ENCODE results near the gene SLA2. TPM values are rescaled to one million over a fixed set of nuclear protein-coding genes. Genes with fewer than 3 reads are reported as not detected.

The SLA2 gene
- total RNA-seq, 5 donors from 2014 or later (not counting 1 experiment from before 2014, with no cell fraction given), result 26.2 to 46.0 (median 28.8) TPM

DNA sequence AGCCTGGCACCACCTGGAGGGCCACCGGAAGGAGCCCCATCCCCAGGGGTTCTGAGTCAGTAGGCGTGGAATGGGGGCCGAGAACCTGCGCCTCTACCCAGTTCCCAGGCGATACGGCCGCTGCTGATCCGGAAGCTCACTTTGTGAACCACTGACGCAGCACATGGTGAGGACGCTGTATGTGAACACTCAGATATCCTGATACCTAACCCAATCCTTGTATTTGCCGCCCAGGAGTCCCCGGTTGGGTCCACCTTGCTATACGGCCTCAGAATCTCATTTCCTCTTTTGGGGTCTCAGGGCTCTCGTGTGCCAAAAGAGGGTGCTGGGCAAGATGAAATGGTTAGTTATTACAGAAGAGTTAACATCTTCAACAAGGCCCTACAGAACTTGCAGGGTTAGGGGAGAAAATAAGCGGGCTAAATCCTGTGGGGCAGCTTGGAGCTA is 41.0 kb downstream of the SLA2 start:
- ChIA-PET CTCF (interaction anchor here (0.6 to 3.3 kb wide), 15 partner anchors 10 to 571 kb away, joined by 3 to 38 read pairs (median 6); partner anchors contain the start of genes NDRG3 (in 1 of the 2), SLA2 (in 1 of the 2) and TGIF2 (in 1 of the 2)), POLR2A (interaction anchor here (0.6 to 1.4 kb wide), 6 partner anchors 9 to 320 kb away, joined by 3 to 20 read pairs (median 4); partner anchors contain the start of genes SLA2 (in 1 of the 2) and TGIF2 (in 1 of the 2))
- peak overlapping the region; percentile 40 to 98 for H3K4me3 ChIP-seq (ENCODE audit: control insufficient read depth in 1 of 2, extremely low read depth in 1 of 2, low read length in 1 of 2)
- Mint-ChIP-seq H3K4me3 (peak overlapping the region; percentile 97), H3K27me3 (peaks cover 0 to 1% of the 10 kb centered on the region in 2 donors), H3K27ac (peak overlapping the region; percentile 96), H3K9me3 (no peaks in the 10 kb centered on the region), H3K4me1 (peaks cover 31 to 41% (median 36%) of the 10 kb centered on the region in 3 donors), H3K36me3 (peaks cover 9% of the 10 kb centered on the region)
- H3K36me3 ChIP-seq (ENCODE audit: control insufficient read depth in 2 of 2, extremely low read depth in 1 of 2, insufficient read depth in 1 of 2, low read length in 1 of 2), result peaks cover 4 to 20% of the 10 kb centered on the region in 2 donors
- WGBS (ENCODE audit: insufficient coverage), result 32% methylated on average over 10 of the region's 15 CpGs
- peak overlapping the region; percentile 96 for H3K27ac ChIP-seq (ENCODE audit: low read length)
- no peaks in the 10 kb centered on the region for H3K9me3 ChIP-seq
- no peaks in the 10 kb centered on the region for H3K27me3 ChIP-seq (replicated peaks in 1 of 2; ENCODE audit: control insufficient read depth in 2 of 2, extremely low read depth in 1 of 2, insufficient read depth in 2 of 2, low read length in 1 of 2)
- DNase-seq, result peak in 29 of 35 experiments; percentile 22 to 77 (median 44)
- ATAC-seq (replicated peaks in 1 of 4), result peak; percentile 20 to 38 (median 24)
- peaks cover 9 to 38% of the 10 kb centered on the region in 2 experiments for H3K4me1 ChIP-seq (ENCODE audit: control insufficient read depth in 1 of 2, extremely low read depth in 1 of 2, insufficient read depth in 2 of 2, low read length in 2 of 2)

DNA sequence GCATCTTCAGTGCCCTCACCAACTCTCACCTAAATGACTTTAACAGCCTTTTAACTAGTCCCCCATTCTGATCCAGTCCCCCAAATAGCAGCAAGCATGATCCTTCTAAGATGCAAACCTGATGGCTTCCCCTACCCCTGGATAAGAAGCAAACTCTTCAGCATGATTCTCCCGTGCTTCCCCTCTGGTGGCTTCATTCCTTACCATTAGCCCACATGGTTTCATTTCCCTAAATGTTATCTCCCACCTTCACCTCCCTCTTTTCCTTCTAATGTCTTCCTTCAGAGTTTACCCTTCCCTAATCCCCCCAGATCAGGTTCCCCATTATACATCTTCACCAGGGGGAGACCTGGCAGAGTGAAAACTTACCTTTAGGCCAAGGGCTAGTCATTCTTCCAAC is 44.5 kb downstream of the SLA2 start:
- Mint-ChIP-seq H3K27me3 (peaks cover 0 to 1% of the 10 kb centered on the region in 2 donors), H3K9me3 (no peaks in the 10 kb centered on the region), H3K36me3 (no peaks in the 10 kb centered on the region), H3K4me1 (peaks cover 18 to 24% (median 24%) of the 10 kb centered on the region in 3 donors), H3K4me3 (no peak overlapping the region), H3K27ac (no peak overlapping the region)
- no peak for ATAC-seq (replicated peaks in 1 of 4)
- H3K4me1 ChIP-seq (ENCODE audit: control insufficient read depth in 1 of 2, extremely low read depth in 1 of 2, insufficient read depth in 2 of 2, low read length in 2 of 2), result peaks cover 1 to 19% of the 10 kb centered on the region in 2 experiments
- no peak for DNase-seq
- ChIA-PET CTCF (interaction anchor here (0.6 to 0.7 kb wide), 3 partner anchors 259 to 859 kb away, joined by 3 to 4 read pairs (median 4); no protein-coding TSS in a partner anchor), POLR2A (no interaction called here)
- H3K27me3 ChIP-seq (replicated peaks in 1 of 2; ENCODE audit: control insufficient read depth in 2 of 2, extremely low read depth in 1 of 2, insufficient read depth in 2 of 2, low read length in 1 of 2), result no peaks in the 10 kb centered on the region
- H3K27ac ChIP-seq (ENCODE audit: low read length), result no peak overlapping the region
- H3K36me3 ChIP-seq (ENCODE audit: control insufficient read depth in 2 of 2, extremely low read depth in 1 of 2, insufficient read depth in 1 of 2, low read length in 1 of 2), result no peaks in the 10 kb centered on the region
- 94% methylated on average over 1 of the region's 1 CpG for WGBS (ENCODE audit: insufficient coverage)
- no peak overlapping the region for H3K4me3 ChIP-seq (ENCODE audit: control insufficient read depth in 1 of 2, extremely low read depth in 1 of 2, low read length in 1 of 2)
- no peaks in the 10 kb centered on the region for H3K9me3 ChIP-seq

DNA sequence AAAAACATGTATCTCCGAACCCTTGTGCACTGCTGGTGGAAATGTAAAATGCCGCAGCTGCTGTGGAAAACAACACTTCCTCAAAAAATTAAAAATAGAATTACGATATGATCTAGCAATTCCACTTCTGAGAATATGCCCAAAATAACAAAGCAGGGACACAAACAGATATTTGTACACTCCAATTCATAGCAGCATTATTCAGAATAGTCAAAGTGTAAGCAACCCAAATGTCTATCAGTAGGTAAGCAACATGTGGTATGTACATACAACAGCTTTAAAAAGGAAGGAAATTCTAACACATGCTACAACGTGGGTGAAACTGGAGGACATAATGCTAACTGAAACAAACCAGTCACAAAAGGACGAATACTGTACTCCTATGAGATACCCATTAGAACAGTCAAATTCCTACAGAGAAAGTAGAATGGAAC is 46.1 kb downstream of the SLA2 start:
- H3K4me3 ChIP-seq (ENCODE audit: control insufficient read depth in 1 of 2, extremely low read depth in 1 of 2, low read length in 1 of 2), result no peak overlapping the region
- no peaks in the 10 kb centered on the region for H3K36me3 ChIP-seq (ENCODE audit: control insufficient read depth in 2 of 2, extremely low read depth in 1 of 2, insufficient read depth in 1 of 2, low read length in 1 of 2)
- no CpG with 5 or more reads among the region's 5 CpGs for WGBS (ENCODE audit: insufficient coverage)
- H3K9me3 ChIP-seq, result no peaks in the 10 kb centered on the region
- no peaks in the 10 kb centered on the region for H3K27me3 Mint-ChIP-seq
- H3K36me3 Mint-ChIP-seq, result no peaks in the 10 kb centered on the region
- CTCF ChIA-PET, result interaction anchor here in 1 of 2 donors (0.6 kb wide), 1 partner anchor 10 kb away, joined by 3 read pairs; no protein-coding TSS in a partner anchor
- peaks cover 2 to 25% of the 10 kb centered on the region in 2 experiments for H3K4me1 ChIP-seq (ENCODE audit: control insufficient read depth in 1 of 2, extremely low read depth in 1 of 2, insufficient read depth in 2 of 2, low read length in 2 of 2)
- ATAC-seq (replicated peaks in 1 of 4), result no peak
- POLR2A ChIA-PET, result interaction anchor here in 1 of 2 donors (0.7 kb wide), 1 partner anchor 43 kb away, joined by 5 read pairs; no protein-coding TSS in a partner anchor
- H3K27ac Mint-ChIP-seq, result no peak overlapping the region
- no peak for DNase-seq
- H3K9me3 Mint-ChIP-seq, result no peaks in the 10 kb centered on the region
- no peaks in the 10 kb centered on the region for H3K27me3 ChIP-seq (replicated peaks in 1 of 2; ENCODE audit: control insufficient read depth in 2 of 2, extremely low read depth in 1 of 2, insufficient read depth in 2 of 2, low read length in 1 of 2)
- no peak overlapping the region for H3K27ac ChIP-seq (ENCODE audit: low read length)
- H3K4me1 Mint-ChIP-seq, result peaks cover 19 to 26% (median 25%) of the 10 kb centered on the region in 3 donors
- H3K4me3 Mint-ChIP-seq, result no peak overlapping the region

- Mint-ChIP-seq H3K4me3 (peak overlapping the region in 1 of 3 donors; percentile 45), H3K36me3 (peaks cover 8% of the 10 kb centered on the region), H3K27me3 (no peaks in the 10 kb centered on the region), H3K27ac (peak overlapping the region; percentile 87 to 92), H3K9me3 (no peaks in the 10 kb centered on the region), H3K4me1 (peaks cover 44 to 50% (median 46%) of the 10 kb centered on the region in 3 donors)
- DNase-seq, result no peak
- Histone ChIP-seq H3K4me3 (ENCODE audit: control insufficient read depth in 1 of 2, extremely low read depth in 1 of 2, low read length in 1 of 2) (no peak overlapping the region), H3K36me3 (ENCODE audit: control insufficient read depth in 2 of 2, extremely low read depth in 1 of 2, insufficient read depth in 1 of 2, low read length in 1 of 2) (peaks cover 0 to 9% of the 10 kb centered on the region in 2 donors), H3K9me3 (no peaks in the 10 kb centered on the region), H3K27me3 (replicated peaks in 1 of 2; ENCODE audit: control insufficient read depth in 2 of 2, extremely low read depth in 1 of 2, insufficient read depth in 2 of 2, low read length in 1 of 2) (no peaks in the 10 kb centered on the region), H3K27ac (ENCODE audit: low read length) (peak overlapping the region; percentile 83), H3K4me1 (ENCODE audit: control insufficient read depth in 1 of 2, extremely low read depth in 1 of 2, insufficient read depth in 2 of 2, low read length in 2 of 2) (peaks cover 7 to 45% of the 10 kb centered on the region in 2 experiments)
- CTCF ChIA-PET, result interaction anchor here (0.6 to 3.4 kb wide), 4 partner anchors 9 to 18 kb away, joined by 3 to 38 read pairs (median 3); partner anchors contain the start of gene RAB5IF (in 2 of the 2)
- ATAC-seq (replicated peaks in 1 of 4), result no peak
- no CpG with 5 or more reads among the region's 5 CpGs for WGBS (ENCODE audit: insufficient coverage)
- POLR2A ChIA-PET, result interaction anchor here in 1 of 2 donors (0.9 kb wide), 1 partner anchor 11 kb away, joined by 20 read pairs; no protein-coding TSS in a partner anchor
Observed at GRCh38 chr20:36593347-36593929, 52.6 kb downstream of the SLA2 start.

- Mint-ChIP-seq H3K36me3 (peaks cover 14% of the 10 kb centered on the region), H3K4me1 (peaks cover 51 to 58% (median 54%) of the 10 kb centered on the region in 3 donors), H3K27ac (peak overlapping the region; percentile 87 to 92), H3K9me3 (no peaks in the 10 kb centered on the region), H3K4me3 (peak overlapping the region; percentile 5 to 59 (median 45)), H3K27me3 (no peaks in the 10 kb centered on the region)
- Histone ChIP-seq H3K27me3 (replicated peaks in 1 of 2; ENCODE audit: control insufficient read depth in 2 of 2, extremely low read depth in 1 of 2, insufficient read depth in 2 of 2, low read length in 1 of 2) (no peaks in the 10 kb centered on the region), H3K9me3 (no peaks in the 10 kb centered on the region), H3K4me3 (ENCODE audit: control insufficient read depth in 1 of 2, extremely low read depth in 1 of 2, low read length in 1 of 2) (no peak overlapping the region), H3K36me3 (ENCODE audit: control insufficient read depth in 2 of 2, extremely low read depth in 1 of 2, insufficient read depth in 1 of 2, low read length in 1 of 2) (peaks cover 0 to 14% of the 10 kb centered on the region in 2 donors), H3K4me1 (ENCODE audit: control insufficient read depth in 1 of 2, extremely low read depth in 1 of 2, insufficient read depth in 2 of 2, low read length in 2 of 2) (peaks cover 7 to 50% of the 10 kb centered on the region in 2 experiments), H3K27ac (ENCODE audit: low read length) (peak overlapping the region; percentile 59)
- ATAC-seq (replicated peaks in 1 of 4), result peak; percentile 45 to 69 (median 58)
- 18% methylated on average over 2 of the region's 9 CpGs for WGBS (ENCODE audit: insufficient coverage)
- CTCF ChIA-PET, result interaction anchor here (0.6 to 1.4 kb wide), 5 partner anchors 11 to 89 kb away, joined by 3 to 11 read pairs (median 4); partner anchors contain the start of gene RAB5IF (in 2 of the 2)
- POLR2A ChIA-PET, result interaction anchor here (0.5 to 0.7 kb wide), 7 partner anchors 13 to 1307 kb away, joined by 3 to 6 read pairs (median 4); partner anchors contain the start of gene EIF6 (in 1 of the 2)
- DNase-seq, result peak in 31 of 35 experiments; percentile 14 to 75 (median 36)
Observed at GRCh38 chr20:36591854-36592641, 53.9 kb downstream of the SLA2 start.

Measured in T-cell (primary cell).